Measurements from ENCODE around the gene TNS3.

TNS3 gene

GRCh38 chr7:47303695-47304453 is 278.0 kb downstream of the TNS3 start:
- H3K4me3 ChIP-seq (ENCODE audit: low read depth, low read length): no peak overlapping the region
- TF ChIP-seq, protein P1, sequence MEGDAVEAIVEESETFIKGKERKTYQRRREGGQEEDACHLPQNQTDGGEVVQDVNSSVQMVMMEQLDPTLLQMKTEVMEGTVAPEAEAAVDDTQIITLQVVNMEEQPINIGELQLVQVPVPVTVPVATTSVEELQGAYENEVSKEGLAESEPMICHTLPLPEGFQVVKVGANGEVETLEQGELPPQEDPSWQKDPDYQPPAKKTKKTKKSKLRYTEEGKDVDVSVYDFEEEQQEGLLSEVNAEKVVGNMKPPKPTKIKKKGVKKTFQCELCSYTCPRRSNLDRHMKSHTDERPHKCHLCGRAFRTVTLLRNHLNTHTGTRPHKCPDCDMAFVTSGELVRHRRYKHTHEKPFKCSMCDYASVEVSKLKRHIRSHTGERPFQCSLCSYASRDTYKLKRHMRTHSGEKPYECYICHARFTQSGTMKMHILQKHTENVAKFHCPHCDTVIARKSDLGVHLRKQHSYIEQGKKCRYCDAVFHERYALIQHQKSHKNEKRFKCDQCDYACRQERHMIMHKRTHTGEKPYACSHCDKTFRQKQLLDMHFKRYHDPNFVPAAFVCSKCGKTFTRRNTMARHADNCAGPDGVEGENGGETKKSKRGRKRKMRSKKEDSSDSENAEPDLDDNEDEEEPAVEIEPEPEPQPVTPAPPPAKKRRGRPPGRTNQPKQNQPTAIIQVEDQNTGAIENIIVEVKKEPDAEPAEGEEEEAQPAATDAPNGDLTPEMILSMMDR (IDR thresholded peaks at IDR 0.05; ENCODE audit: borderline replicate concordance, insufficient read depth, low read depth, low read length): no peak

DNA sequence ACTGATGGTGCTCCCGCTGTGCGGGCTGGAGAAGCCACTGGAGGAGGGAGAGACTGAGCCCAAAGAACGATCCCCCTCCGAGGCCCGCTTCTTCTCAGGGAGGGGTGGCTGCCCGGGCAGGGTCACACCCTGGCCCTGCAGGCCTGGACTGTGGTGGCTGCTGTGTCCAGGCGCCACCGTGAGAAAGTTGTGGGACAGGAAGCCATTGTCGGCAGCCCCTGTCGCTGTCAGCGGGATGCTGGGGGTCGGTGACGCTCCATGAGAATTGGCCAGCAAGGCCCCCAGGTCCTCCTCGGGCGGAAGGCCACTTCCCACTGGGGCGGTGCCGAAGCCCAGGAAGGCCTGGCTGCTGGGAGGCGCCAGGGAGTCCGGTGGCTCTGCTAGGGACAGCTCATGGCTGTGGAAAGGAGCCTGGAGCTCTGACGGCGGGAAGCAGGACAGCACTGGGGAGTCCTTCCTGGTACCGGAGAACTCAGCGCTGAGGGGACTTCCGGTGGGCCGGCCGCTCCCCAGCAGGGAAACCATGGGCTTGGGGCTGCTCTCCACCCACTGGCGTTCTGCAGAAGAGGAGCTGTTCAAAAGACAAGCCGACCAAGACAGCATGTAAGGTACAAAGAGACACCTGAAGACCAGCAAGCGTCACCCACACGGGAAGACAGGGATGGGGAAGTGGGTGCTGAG is 278.8 kb downstream of the TNS3 start:
- TF ChIP-seq, protein P1 (IDR thresholded peaks at IDR 0.05; ENCODE audit: borderline replicate concordance, insufficient read depth, low read depth, low read length): no peak
- no peak overlapping the region for H3K4me3 ChIP-seq (ENCODE audit: low read depth, low read length)

DNA sequence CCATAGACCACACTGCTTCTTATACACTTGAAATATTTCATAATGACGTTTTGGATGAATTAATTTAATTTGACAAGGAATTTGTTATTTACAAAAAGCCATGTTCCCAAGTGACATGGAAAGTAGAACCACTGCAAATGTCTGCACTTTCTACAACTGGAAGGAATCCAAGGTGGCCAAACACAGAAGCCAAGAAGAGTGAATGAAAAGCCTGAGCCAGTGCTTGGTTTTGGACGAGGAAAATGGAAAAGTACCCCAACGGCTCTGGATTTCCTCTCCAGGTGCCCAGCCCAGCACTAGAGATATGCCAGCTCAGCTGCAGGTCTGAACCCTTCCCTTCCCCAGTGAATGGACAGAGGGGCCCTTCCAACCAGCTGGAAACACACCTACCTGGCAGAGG is 279.4 kb downstream of the TNS3 start:
- TF ChIP-seq, protein P1 (IDR thresholded peaks at IDR 0.05; ENCODE audit: borderline replicate concordance, insufficient read depth, low read depth, low read length): no peak
- H3K4me3 ChIP-seq (ENCODE audit: low read depth, low read length): no peak overlapping the region

DNA sequence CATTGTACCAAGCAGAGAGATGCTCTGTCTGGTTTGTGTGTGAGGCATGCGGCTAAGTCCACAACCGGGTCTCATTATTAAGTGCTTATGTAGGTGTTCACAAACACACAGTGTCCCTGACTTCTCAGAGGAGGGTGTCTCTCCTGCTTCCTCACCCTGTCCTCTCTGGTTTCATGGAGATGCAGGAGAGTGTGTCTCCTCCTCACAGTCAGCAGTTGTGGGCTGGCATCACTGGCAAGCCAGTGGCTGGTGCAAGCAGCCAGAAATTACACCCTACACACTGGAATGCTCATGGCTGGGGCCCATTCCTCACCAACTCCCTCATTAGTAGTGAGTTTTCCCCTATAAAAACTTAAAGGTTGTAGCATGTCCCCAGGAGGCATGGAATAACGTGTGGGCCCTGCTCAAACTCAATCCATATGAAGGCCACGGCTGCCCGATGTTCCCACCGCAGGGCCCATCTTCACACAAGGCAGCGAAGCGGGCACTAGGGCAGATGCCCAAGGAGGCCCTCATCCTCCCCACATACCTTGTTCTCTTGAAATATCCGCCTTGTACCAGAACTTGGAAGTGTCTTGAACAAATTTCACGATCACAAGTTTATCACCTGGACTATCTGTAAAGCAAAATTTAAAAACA is 280.1 kb downstream of the TNS3 start:
- TF ChIP-seq, protein P1 (IDR thresholded peaks at IDR 0.05; ENCODE audit: borderline replicate concordance, insufficient read depth, low read depth, low read length): no peak
- H3K4me3 ChIP-seq (ENCODE audit: low read depth, low read length): no peak overlapping the region

DNA sequence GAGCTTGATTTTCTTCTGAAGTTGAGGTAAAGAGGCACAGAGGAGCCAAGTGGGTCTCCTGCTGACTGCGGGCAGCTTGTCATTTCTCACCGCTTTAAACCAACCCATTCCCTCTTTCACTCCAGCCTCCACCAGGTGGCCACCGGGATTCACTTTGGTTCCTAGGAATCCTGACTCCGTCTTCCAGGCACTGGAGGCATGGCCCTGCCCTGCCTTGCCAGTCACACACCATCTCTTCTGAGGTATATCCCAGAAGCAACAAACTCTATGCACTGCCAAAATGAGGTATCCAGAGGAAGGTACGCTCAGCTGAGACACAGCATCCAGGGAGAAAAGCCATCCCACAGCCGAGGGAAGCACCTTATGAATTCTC is 280.8 kb downstream of the TNS3 start:
- TF ChIP-seq, protein P1 (IDR thresholded peaks at IDR 0.05; ENCODE audit: borderline replicate concordance, insufficient read depth, low read depth, low read length): no peak

GRCh38 chr7:47300472-47301104 is 281.3 kb downstream of the TNS3 start:
- TF ChIP-seq, protein P1 (IDR thresholded peaks at IDR 0.05; ENCODE audit: borderline replicate concordance, insufficient read depth, low read depth, low read length): no peak
- H3K4me3 ChIP-seq (ENCODE audit: low read depth, low read length): no peak overlapping the region

More for the DNA sequence above, 280.8 kb downstream of the TNS3 start:
- H3K4me3 ChIP-seq (ENCODE audit: low read depth, low read length): no peak overlapping the region

All from GM12875 (cell line).